GM12891 (cell line): ENCODE data around the gene XXYLT1.

Source experiments
- PAX5 ChIP-seq: IDR thresholded peaks from 2 replicates; pipeline ENCODE4 v1.6.1; 2011; ENCODE audit warnings: low read length, moderate library complexity, mild to moderate bottlenecking; ENCODE audit not compliant: insufficient read depth, severe bottlenecking
- POLR2A ChIP-seq: IDR thresholded peaks from 2 replicates; pipeline ENCODE4 v1.6.1; 2011; ENCODE audit warnings: low read depth, low read length, control low read depth
- POLR2AphosphoS5 ChIP-seq: IDR thresholded peaks from 2 replicates; pipeline ENCODE4 v1.6.1; 2011; ENCODE audit warnings: low read depth, low read length, control low read depth
- TAF1 ChIP-seq: IDR thresholded peaks from 2 replicates; pipeline ENCODE4 v1.6.1; 2011; ENCODE audit warnings: low read depth, low read length, control low read depth

- TF ChIP-seq POLR2AphosphoS5 (no peak), POLR2A (no peak), PAX5 (no peak), TAF1 (no peak)
These were observed 223.4 kb downstream of the XXYLT1 start for GRCh38 chr3:195047536-195047935.
